Measurements from ENCODE around the gene PVALB. TPM values are rescaled to one million over a fixed set of nuclear protein-coding genes. Genes with fewer than 3 reads are reported as not detected.

PVALB gene
- total and polyA plus RNA-seq, 3 experiments from 2014 or later = not detected

DNA sequence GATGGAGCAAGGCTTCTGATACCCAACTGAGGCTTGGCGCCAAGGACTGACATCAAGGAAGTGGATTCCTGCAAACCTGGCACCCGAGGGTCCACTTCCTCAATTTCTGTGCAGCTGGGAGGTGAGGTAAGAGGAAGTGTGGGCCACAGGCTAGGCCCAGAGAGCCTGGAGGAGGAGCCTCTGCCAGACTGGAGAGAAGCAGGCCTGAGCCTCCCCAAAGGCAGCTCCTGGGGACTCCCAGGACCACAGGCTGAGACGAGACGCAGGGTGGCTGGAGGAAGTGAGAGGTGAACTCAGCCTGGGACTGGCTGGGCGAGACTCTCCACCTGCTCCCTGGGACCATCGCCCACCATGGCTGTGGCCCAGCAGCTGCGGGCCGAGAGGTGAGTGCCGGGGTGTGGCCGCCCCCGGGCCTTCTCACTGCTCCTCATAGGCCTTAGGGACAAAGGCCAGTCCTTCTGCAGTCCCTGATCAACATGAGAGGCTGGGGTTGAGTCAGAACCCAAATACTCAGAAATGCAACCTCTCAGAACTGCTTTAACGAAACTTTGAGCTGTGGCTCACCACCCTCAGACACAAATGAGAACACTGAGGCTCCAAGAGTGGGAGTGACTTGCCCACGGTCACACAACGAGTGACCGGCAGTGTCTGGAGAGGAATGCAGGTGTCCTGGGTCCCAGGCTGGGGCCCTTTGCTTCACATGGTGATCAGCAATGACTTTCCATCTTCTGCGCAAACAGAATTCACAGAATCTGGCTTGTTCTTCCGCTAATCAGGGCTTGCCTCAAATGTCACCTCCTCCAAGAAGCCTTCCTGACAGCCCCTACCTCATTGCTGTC, 44.2 kb upstream of the PVALB start, which contains the start of gene NCF4:
NCF4 (plus strand) TSS at position 186 of the 839 bp plus-strand sequence; CDS start at position 352, 166 bp downstream.
- Histone ChIP-seq H3K9me3 (ENCODE audit: low read length) (no peaks in the 10 kb centered on the region), H3K4me1 (ENCODE audit: insufficient read depth, low read length) (peaks cover 5% of the 10 kb centered on the region), H3K4me3 (ENCODE audit: low read length) (peak within 1 kb of the TSS; percentile 15), H3K36me3 (ENCODE audit: insufficient read depth, low read length) (no peaks in the 10 kb centered on the region), H3K27me3 (ENCODE audit: insufficient read depth, low read length, poor library complexity, severe bottlenecking) (no peaks in the 10 kb centered on the region), H3K27ac (ENCODE audit: low read depth, low read length) (peak within 1 kb of the TSS; percentile 24)
- H3K4me1 Mint-ChIP-seq = peaks cover 15 to 24% (median 24%) of the 10 kb centered on the region in 3 donors
- ChIA-PET CTCF (interaction anchor here (1.2 to 1.4 kb wide), 2 partner anchors 79 to 116 kb away, joined by 4 to 5 read pairs; no protein-coding TSS in a partner anchor), POLR2A (no interaction called here)
- peak within 1 kb of the TSS; percentile 10 to 84 (median 54) for H3K27ac Mint-ChIP-seq
- H3K36me3 Mint-ChIP-seq = peaks cover 0 to 4% (median 2%) of the 10 kb centered on the region in 3 donors
- H3K4me3 Mint-ChIP-seq = peak within 1 kb of the TSS; percentile 24 to 66 (median 61)
- DNase-seq = peak in 1 of 5 donors; percentile 20
- peaks cover 0 to 1% (median 0%) of the 10 kb centered on the region in 5 donors for H3K9me3 Mint-ChIP-seq
- peaks cover 1 to 5% of the 10 kb centered on the region in 2 donors for H3K27me3 Mint-ChIP-seq

DNA sequence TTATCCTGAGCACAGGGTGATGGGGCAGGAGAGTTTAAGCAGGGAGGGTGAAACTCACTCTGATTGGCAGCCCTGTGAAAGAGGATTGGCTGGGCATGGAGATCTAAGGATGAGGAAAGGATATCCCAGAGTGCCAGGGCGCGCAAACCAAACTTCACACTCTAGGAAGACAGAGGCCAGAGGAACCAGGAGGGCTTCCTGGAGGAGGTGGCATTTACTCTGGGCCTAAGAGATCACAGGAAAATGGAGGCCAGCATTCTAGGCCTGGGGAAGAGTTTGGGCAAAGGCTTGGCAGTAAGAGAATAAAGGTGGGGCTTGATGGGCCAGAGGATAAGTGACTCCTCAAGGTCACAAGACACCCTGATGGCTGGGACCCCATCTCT, 43.6 kb upstream of the PVALB start:
- Mint-ChIP-seq H3K36me3 (peaks cover 0 to 2% (median 1%) of the 10 kb centered on the region in 3 donors), H3K4me3 (peak overlapping the region in 6 of 7 donors; percentile 50 to 66 (median 62)), H3K9me3 (peaks cover 0 to 1% (median 0%) of the 10 kb centered on the region in 5 donors), H3K4me1 (peaks cover 15 to 27% (median 24%) of the 10 kb centered on the region in 3 donors), H3K27me3 (peaks cover 1 to 5% of the 10 kb centered on the region in 2 donors), H3K27ac (peak overlapping the region in 7 of 8 donors; percentile 10 to 84 (median 56))
- H3K4me1 ChIP-seq (ENCODE audit: insufficient read depth, low read length) = peaks cover 6% of the 10 kb centered on the region
- H3K9me3 ChIP-seq (ENCODE audit: low read length) = no peaks in the 10 kb centered on the region
- no peaks in the 10 kb centered on the region for H3K36me3 ChIP-seq (ENCODE audit: insufficient read depth, low read length)
- H3K27ac ChIP-seq (ENCODE audit: low read depth, low read length) = peak overlapping the region; percentile 24
- ChIA-PET CTCF (interaction anchor here (1.2 to 1.4 kb wide), 2 partner anchors 78 to 117 kb away, joined by 4 to 5 read pairs; no protein-coding TSS in a partner anchor), POLR2A (no interaction called here)
- no peaks in the 10 kb centered on the region for H3K27me3 ChIP-seq (ENCODE audit: insufficient read depth, low read length, poor library complexity, severe bottlenecking)
- no peak for DNase-seq
- no peak overlapping the region for H3K4me3 ChIP-seq (ENCODE audit: low read length)

DNA sequence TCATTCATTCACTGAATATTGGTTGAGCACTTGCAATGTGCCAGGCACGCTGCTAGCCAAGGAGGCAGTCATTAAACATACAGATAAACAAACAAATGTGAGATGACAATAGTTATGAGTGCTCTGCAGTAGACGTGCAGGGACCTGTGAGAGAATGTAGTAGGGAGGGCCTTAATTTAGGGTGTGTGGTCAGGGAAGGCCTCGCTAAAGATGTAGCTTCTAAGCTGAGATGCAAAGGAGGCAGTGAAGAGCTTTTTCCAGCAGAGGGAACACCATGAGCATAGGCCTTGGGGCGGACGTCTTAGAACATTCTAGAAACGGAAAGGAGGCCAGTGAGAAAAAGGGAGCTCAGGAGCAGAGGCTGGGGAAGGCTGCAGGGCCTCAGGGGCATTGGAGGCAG, 43.2 kb upstream of the PVALB start:
- H3K4me3 Mint-ChIP-seq = peak overlapping the region in 2 of 7 donors; percentile 3 to 5
- ChIA-PET POLR2A (no interaction called here), CTCF (interaction anchor here (1.2 to 1.4 kb wide), 2 partner anchors 78 to 117 kb away, joined by 4 to 5 read pairs; no protein-coding TSS in a partner anchor)
- H3K27me3 Mint-ChIP-seq = peaks cover 1 to 5% of the 10 kb centered on the region in 2 donors
- Histone ChIP-seq H3K27ac (ENCODE audit: low read depth, low read length) (no peak overlapping the region), H3K4me3 (ENCODE audit: low read length) (no peak overlapping the region), H3K4me1 (ENCODE audit: insufficient read depth, low read length) (peaks cover 6% of the 10 kb centered on the region), H3K27me3 (ENCODE audit: insufficient read depth, low read length, poor library complexity, severe bottlenecking) (no peaks in the 10 kb centered on the region), H3K36me3 (ENCODE audit: insufficient read depth, low read length) (no peaks in the 10 kb centered on the region), H3K9me3 (ENCODE audit: low read length) (no peaks in the 10 kb centered on the region)
- H3K36me3 Mint-ChIP-seq = peaks cover 0 to 2% (median 1%) of the 10 kb centered on the region in 3 donors
- peaks cover 0 to 1% (median 0%) of the 10 kb centered on the region in 5 donors for H3K9me3 Mint-ChIP-seq
- DNase-seq = no peak
- H3K27ac Mint-ChIP-seq = peak overlapping the region in 4 of 8 donors; percentile 52 to 84 (median 58)
- peaks cover 15 to 27% (median 24%) of the 10 kb centered on the region in 3 donors for H3K4me1 Mint-ChIP-seq

GRCh38 chr22:36858966-36859365, 42.1 kb upstream of the PVALB start:
- Mint-ChIP-seq H3K27ac (no peak overlapping the region), H3K9me3 (no peaks in the 10 kb centered on the region), H3K4me3 (no peak overlapping the region), H3K36me3 (peaks cover 0 to under 1% (median 0%) of the 10 kb centered on the region in 3 donors), H3K27me3 (peaks cover 1 to 5% of the 10 kb centered on the region in 2 donors), H3K4me1 (peaks cover 15 to 27% (median 24%) of the 10 kb centered on the region in 3 donors)
- Histone ChIP-seq H3K9me3 (ENCODE audit: low read length) (no peaks in the 10 kb centered on the region), H3K27me3 (ENCODE audit: insufficient read depth, low read length, poor library complexity, severe bottlenecking) (no peaks in the 10 kb centered on the region), H3K36me3 (ENCODE audit: insufficient read depth, low read length) (no peaks in the 10 kb centered on the region), H3K27ac (ENCODE audit: low read depth, low read length) (no peak overlapping the region), H3K4me1 (ENCODE audit: insufficient read depth, low read length) (peaks cover 6% of the 10 kb centered on the region), H3K4me3 (ENCODE audit: low read length) (no peak overlapping the region)
- ChIA-PET POLR2A (no interaction called here), CTCF (interaction anchor here (1.7 to 3.8 kb wide), 2 partner anchors 10 to 79 kb away, joined by 4 to 40 read pairs; no protein-coding TSS in a partner anchor)
- no peak for DNase-seq

DNA sequence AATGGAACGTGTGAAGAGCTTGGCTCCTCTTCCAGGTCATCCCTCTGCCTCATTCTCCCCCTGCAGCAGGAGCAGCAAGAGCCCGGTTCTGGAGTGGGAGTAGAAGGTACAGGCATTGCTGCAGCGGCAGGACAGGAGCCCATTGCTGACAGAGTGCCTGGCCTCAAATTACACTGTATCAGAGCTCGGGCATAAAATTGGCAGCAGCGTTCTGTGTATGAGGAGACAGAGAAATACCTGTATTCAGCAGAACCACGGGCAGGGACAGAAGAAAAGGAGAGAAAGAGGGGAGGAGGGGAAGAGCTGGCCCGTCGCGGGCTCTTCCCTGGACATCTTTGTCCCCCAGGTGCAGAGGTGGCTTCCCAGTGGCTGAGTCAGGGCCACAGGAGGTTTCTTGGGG, 41.3 kb upstream of the PVALB start:
- CTCF ChIA-PET = interaction anchor here (1.7 to 3.8 kb wide), 3 partner anchors 11 to 100 kb away, joined by 4 to 40 read pairs (median 17); no protein-coding TSS in a partner anchor
- Histone ChIP-seq H3K27me3 (ENCODE audit: insufficient read depth, low read length, poor library complexity, severe bottlenecking) (no peaks in the 10 kb centered on the region), H3K36me3 (ENCODE audit: insufficient read depth, low read length) (no peaks in the 10 kb centered on the region), H3K27ac (ENCODE audit: low read depth, low read length) (no peak overlapping the region), H3K9me3 (ENCODE audit: low read length) (no peaks in the 10 kb centered on the region), H3K4me3 (ENCODE audit: low read length) (no peak overlapping the region), H3K4me1 (ENCODE audit: insufficient read depth, low read length) (peaks cover 14% of the 10 kb centered on the region)
- peaks cover 3 to 5% of the 10 kb centered on the region in 2 donors for H3K27me3 Mint-ChIP-seq
- H3K4me1 Mint-ChIP-seq = peaks cover 20 to 33% (median 31%) of the 10 kb centered on the region in 3 donors
- H3K9me3 Mint-ChIP-seq = no peaks in the 10 kb centered on the region
- no peaks in the 10 kb centered on the region for H3K36me3 Mint-ChIP-seq
- no peak overlapping the region for H3K4me3 Mint-ChIP-seq
- no peak overlapping the region for H3K27ac Mint-ChIP-seq
- POLR2A ChIA-PET = no interaction called here
- DNase-seq = no peak

GRCh38 chr22:36856792-36857135, 39.9 kb upstream of the PVALB start:
- Mint-ChIP-seq H3K27me3 (peaks cover 5 to 6% of the 10 kb centered on the region in 2 donors), H3K4me3 (no peak overlapping the region), H3K27ac (no peak overlapping the region), H3K36me3 (no peaks in the 10 kb centered on the region), H3K9me3 (no peaks in the 10 kb centered on the region), H3K4me1 (peaks cover 22 to 32% (median 31%) of the 10 kb centered on the region in 3 donors)
- DNase-seq = no peak
- POLR2A ChIA-PET = no interaction called here
- Histone ChIP-seq H3K9me3 (ENCODE audit: low read length) (no peaks in the 10 kb centered on the region), H3K27ac (ENCODE audit: low read depth, low read length) (no peak overlapping the region), H3K36me3 (ENCODE audit: insufficient read depth, low read length) (no peaks in the 10 kb centered on the region), H3K4me3 (ENCODE audit: low read length) (no peak overlapping the region), H3K27me3 (ENCODE audit: insufficient read depth, low read length, poor library complexity, severe bottlenecking) (no peaks in the 10 kb centered on the region), H3K4me1 (ENCODE audit: insufficient read depth, low read length) (peaks cover 18% of the 10 kb centered on the region)
- CTCF ChIA-PET = interaction anchor here (0.6 to 3.8 kb wide), 24 partner anchors 9 to 857 kb away, joined by 3 to 40 read pairs (median 4); no protein-coding TSS in a partner anchor

- H3K27ac Mint-ChIP-seq = peak overlapping the region in 3 of 8 donors; percentile 13 to 78 (median 72)
- H3K4me1 Mint-ChIP-seq = peaks cover 18 to 28% (median 28%) of the 10 kb centered on the region in 3 donors
- POLR2A ChIA-PET = interaction anchor here (0.6 kb wide), 1 partner anchor 80 kb away, joined by 3 read pairs; the partner anchor contains the start of gene IFT27
These were observed 39.4 kb upstream of the PVALB start for GRCh38 chr22:36856121-36856791.

More at GRCh38 chr22:36856121-36856791, 39.4 kb upstream of the PVALB start:
- DNase-seq = peak; percentile 82 to 95 (median 89)
- Histone ChIP-seq H3K36me3 (ENCODE audit: insufficient read depth, low read length) (no peaks in the 10 kb centered on the region), H3K9me3 (ENCODE audit: low read length) (no peaks in the 10 kb centered on the region), H3K27me3 (ENCODE audit: insufficient read depth, low read length, poor library complexity, severe bottlenecking) (no peaks in the 10 kb centered on the region), H3K4me3 (ENCODE audit: low read length) (no peak overlapping the region), H3K27ac (ENCODE audit: low read depth, low read length) (no peak overlapping the region), H3K4me1 (ENCODE audit: insufficient read depth, low read length) (peaks cover 18% of the 10 kb centered on the region)
- CTCF ChIA-PET = interaction anchor here (0.6 to 3.8 kb wide), 35 partner anchors 9 to 857 kb away, joined by 3 to 40 read pairs (median 4); partner anchors contain the start of gene IFT27
- no peaks in the 10 kb centered on the region for H3K9me3 Mint-ChIP-seq
- peak overlapping the region in 4 of 7 donors; percentile 9 to 65 (median 38) for H3K4me3 Mint-ChIP-seq
- H3K36me3 Mint-ChIP-seq = no peaks in the 10 kb centered on the region
- H3K27me3 Mint-ChIP-seq = peaks cover 5 to 6% of the 10 kb centered on the region in 2 donors
